HepG2 (cell line): ENCODE data around the gene YPEL3. TPM values are rescaled to one million over a fixed set of nuclear protein-coding genes. Genes with fewer than 3 reads are reported as not detected.

ENCODE experiments used
- ARNT2 ChIP-seq: sonication (generic); formaldehyde crosslinking; IDR thresholded peaks from 2 replicates; pipeline ENCODE4 v1.8.0; 2022; ENCODE audit warnings: mild to moderate bottlenecking, low read depth, missing genetic modification reagents, moderate library complexity
- GATAD2A ChIP-seq: IDR thresholded peaks from 2 replicates; pipeline ENCODE4 v1.6.1; 2016
- HMG20A ChIP-seq: IDR thresholded peaks from 2 replicates; pipeline ENCODE4 v1.6.1; 2016; ENCODE audit warnings: borderline replicate concordance
- KAT7 ChIP-seq: IDR thresholded peaks from 2 replicates; pipeline ENCODE4 v1.6.1; 2018; ENCODE audit warnings: borderline replicate concordance, missing compliant biosample characterization
- KMT2A ChIP-seq: sonication (generic); formaldehyde crosslinking; IDR thresholded peaks from 2 replicates; pipeline ENCODE4 v1.4.0; 2020; ENCODE audit warnings: missing genetic modification reagents
- NFIC ChIP-seq: IDR thresholded peaks from 2 replicates; pipeline ENCODE4 v1.6.1; 2012; ENCODE audit warnings: mild to moderate bottlenecking, low read length, inconsistent platforms
- SKI ChIP-seq: fragments of 450-650 bp; IDR thresholded peaks from one replicate; pipeline ENCODE4 v1.6.1; 2018; ENCODE audit warnings: mild to moderate bottlenecking; ENCODE audit not compliant: partially characterized antibody
- SMYD3 ChIP-seq: sonication (generic); formaldehyde crosslinking; IDR thresholded peaks from 2 replicates; pipeline ENCODE4 v1.8.1; 2023; ENCODE audit warnings: mild to moderate bottlenecking, missing genetic modification reagents
- ZNF253 ChIP-seq: sonication (generic); formaldehyde crosslinking; IDR thresholded peaks from 2 replicates; pipeline ENCODE4 v1.8.0; 2022; ENCODE audit warnings: mild to moderate bottlenecking, missing genetic modification reagents, borderline replicate concordance
- ZNF546 ChIP-seq: sonication (generic); formaldehyde crosslinking; conservative IDR thresholded peaks from 2 replicates; pipeline ENCODE4 v1.8.1; 2023; ENCODE audit warnings: mild to moderate bottlenecking, missing genetic modification reagents
- polyA plus RNA-seq, 8 experiments: library from polyadenylated mRNA; depleted of rRNA in 3 of 8; stranded (reverse) in 7 of 8; unstranded in 1 of 8; fragments of >200 nt; fragmentation: Illumina TruSeq in 4 of 8; extraction: Trizol in 4 of 8; gene quantifications; 2 replicates each; pipeline versions ENCODE4 v1.2.1 to v1.2.3, GENCODE V29; 2011 to 2016; ENCODE audit warnings: low read depth in 4 of 8, missing spikeins in 1 of 8, mixed read lengths in 1 of 8; ENCODE audit not compliant: insufficient read depth in 1 of 8
- total RNA-seq, 5 experiments: library from RNA; depleted of rRNA; stranded (reverse); fragments of >200 nt; fragmentation: Illumina TruSeq; extraction: Trizol; gene quantifications; 2 replicates each; pipeline ENCODE4 v1.2.3, GENCODE V29; 2016; ENCODE audit warnings: low read depth in 1 of 5
- TF ChIP-seq, protein P1 (sequence below): sonication (generic); formaldehyde crosslinking; IDR thresholded peaks from 2 replicates; pipeline ENCODE4 v1.4.0; 2020; ENCODE audit warnings: mild to moderate bottlenecking, missing genetic modification reagents, borderline replicate concordance
- TF ChIP-seq, protein P2 (sequence below): sonication (generic); formaldehyde crosslinking; IDR thresholded peaks from 2 replicates; pipeline ENCODE4 v1.5.0; 2020; ENCODE audit warnings: missing genetic modification reagents
- TF ChIP-seq, protein P3 (sequence below): sonication (generic); formaldehyde crosslinking; IDR thresholded peaks from 2 replicates; pipeline ENCODE4 v1.5.1; 2020; ENCODE audit warnings: mild to moderate bottlenecking, missing genetic modification reagents, borderline replicate concordance
- TF ChIP-seq, protein P4 (sequence below): sonication (generic); formaldehyde crosslinking; IDR thresholded peaks from 2 replicates; pipeline ENCODE4 v1.4.0; 2020; ENCODE audit warnings: mild to moderate bottlenecking, missing genetic modification reagents
- TF ChIP-seq, protein P5 (sequence below): sonication (generic); formaldehyde crosslinking; IDR thresholded peaks from 2 replicates; pipeline ENCODE4 v1.4.0; 2020; ENCODE audit warnings: missing genetic modification reagents
- TF ChIP-seq, protein P6 (sequence below): IDR thresholded peaks from 2 replicates; pipeline ENCODE4 v1.6.1; 2016; ENCODE audit warnings: missing genetic modification reagents, missing compliant biosample characterization

YPEL3 gene
- total and polyA plus RNA-seq, 2 of the 13 experiments (the other 11 are each of a cell fraction or from before 2014, with no cell fraction given), result 5.4 to 47.0 TPM

DNA sequence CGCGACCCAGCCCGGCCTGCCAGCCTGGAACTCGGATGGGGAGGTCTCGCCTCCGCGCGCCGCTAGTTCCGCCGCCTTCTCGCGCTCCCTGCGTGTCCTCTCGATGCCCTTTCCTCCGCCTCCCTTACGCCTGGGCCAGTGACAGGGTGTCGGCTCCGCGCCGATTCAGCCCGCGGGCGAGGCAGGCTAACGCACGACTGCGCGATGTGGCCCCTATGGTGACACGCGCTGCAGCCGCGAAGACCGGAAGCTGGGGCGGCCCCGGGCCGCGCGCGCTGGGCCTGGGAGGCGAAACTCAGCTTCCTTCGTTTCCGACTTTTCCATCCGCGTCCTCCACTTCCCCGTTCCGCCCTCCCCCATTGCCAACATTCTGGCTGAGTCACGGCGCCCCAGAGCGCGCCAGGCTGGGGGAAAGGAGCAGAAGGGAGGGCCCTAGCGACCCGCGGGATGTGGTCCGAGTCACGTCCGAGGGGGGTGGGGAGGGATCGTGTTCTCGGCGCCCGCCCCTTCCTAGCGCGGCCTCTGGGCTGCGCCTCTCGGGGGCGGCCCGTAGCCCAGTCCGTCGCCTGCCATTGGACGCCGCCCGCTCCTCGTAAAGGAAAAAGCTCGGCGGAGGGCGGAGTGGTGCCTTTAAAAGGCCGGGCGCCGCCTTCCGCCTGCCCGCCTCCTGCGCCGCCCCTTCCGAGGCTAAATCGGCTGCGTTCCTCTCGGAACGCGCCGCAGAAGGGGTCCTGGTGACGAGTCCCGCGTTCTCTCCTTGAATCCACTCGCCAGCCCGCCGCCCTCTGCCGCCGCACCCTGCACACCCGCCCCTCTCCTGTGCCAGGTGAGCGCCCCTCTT lies 30.7 kb downstream of the YPEL3 start, which contains the start of gene ALDOA (continued):
- peak; percentile 95 for TF ChIP-seq ARNT2
- TF ChIP-seq, protein P1, sequence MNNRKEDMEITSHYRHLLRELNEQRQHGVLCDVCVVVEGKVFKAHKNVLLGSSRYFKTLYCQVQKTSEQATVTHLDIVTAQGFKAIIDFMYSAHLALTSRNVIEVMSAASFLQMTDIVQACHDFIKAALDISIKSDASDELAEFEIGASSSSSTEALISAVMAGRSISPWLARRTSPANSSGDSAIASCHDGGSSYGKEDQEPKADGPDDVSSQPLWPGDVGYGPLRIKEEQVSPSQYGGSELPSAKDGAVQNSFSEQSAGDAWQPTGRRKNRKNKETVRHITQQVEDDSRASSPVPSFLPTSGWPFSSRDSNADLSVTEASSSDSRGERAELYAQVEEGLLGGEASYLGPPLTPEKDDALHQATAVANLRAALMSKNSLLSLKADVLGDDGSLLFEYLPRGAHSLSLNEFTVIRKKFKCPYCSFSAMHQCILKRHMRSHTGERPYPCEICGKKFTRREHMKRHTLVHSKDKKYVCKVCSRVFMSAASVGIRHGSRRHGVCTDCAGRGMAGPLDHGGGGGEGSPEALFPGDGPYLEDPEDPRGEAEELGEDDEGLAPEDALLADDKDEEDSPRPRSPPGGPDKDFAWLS, result no peak
- peak; percentile 81 for TF ChIP-seq KMT2A (CRISPR knock-in tag)
- peak; percentile 98 for TF ChIP-seq KAT7 (CRISPR knock-in tag)
- TF ChIP-seq, protein P2, sequence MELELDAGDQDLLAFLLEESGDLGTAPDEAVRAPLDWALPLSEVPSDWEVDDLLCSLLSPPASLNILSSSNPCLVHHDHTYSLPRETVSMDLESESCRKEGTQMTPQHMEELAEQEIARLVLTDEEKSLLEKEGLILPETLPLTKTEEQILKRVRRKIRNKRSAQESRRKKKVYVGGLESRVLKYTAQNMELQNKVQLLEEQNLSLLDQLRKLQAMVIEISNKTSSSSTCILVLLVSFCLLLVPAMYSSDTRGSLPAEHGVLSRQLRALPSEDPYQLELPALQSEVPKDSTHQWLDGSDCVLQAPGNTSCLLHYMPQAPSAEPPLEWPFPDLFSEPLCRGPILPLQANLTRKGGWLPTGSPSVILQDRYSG (CRISPR knock-in tag), result peak; percentile 45; the same call in 1 of the 2 replicates
- 0 out of 2 replicates have a peak, but pooled peaks have one; percentile 37 for TF ChIP-seq NFIC
- TF ChIP-seq ZNF546 (CRISPR knock-in tag), result no peak; the same call in 1 of the 2 replicates
- TF ChIP-seq, protein P3, sequence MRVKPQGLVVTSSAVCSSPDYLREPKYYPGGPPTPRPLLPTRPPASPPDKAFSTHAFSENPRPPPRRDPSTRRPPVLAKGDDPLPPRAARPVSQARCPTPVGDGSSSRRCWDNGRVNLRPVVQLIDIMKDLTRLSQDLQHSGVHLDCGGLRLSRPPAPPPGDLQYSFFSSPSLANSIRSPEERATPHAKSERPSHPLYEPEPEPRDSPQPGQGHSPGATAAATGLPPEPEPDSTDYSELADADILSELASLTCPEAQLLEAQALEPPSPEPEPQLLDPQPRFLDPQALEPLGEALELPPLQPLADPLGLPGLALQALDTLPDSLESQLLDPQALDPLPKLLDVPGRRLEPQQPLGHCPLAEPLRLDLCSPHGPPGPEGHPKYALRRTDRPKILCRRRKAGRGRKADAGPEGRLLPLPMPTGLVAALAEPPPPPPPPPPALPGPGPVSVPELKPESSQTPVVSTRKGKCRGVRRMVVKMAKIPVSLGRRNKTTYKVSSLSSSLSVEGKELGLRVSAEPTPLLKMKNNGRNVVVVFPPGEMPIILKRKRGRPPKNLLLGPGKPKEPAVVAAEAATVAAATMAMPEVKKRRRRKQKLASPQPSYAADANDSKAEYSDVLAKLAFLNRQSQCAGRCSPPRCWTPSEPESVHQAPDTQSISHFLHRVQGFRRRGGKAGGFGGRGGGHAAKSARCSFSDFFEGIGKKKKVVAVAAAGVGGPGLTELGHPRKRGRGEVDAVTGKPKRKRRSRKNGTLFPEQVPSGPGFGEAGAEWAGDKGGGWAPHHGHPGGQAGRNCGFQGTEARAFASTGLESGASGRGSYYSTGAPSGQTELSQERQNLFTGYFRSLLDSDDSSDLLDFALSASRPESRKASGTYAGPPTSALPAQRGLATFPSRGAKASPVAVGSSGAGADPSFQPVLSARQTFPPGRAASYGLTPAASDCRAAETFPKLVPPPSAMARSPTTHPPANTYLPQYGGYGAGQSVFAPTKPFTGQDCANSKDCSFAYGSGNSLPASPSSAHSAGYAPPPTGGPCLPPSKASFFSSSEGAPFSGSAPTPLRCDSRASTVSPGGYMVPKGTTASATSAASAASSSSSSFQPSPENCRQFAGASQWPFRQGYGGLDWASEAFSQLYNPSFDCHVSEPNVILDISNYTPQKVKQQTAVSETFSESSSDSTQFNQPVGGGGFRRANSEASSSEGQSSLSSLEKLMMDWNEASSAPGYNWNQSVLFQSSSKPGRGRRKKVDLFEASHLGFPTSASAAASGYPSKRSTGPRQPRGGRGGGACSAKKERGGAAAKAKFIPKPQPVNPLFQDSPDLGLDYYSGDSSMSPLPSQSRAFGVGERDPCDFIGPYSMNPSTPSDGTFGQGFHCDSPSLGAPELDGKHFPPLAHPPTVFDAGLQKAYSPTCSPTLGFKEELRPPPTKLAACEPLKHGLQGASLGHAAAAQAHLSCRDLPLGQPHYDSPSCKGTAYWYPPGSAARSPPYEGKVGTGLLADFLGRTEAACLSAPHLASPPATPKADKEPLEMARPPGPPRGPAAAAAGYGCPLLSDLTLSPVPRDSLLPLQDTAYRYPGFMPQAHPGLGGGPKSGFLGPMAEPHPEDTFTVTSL, result peak; percentile 58
- peak; percentile 60 for TF ChIP-seq SKI
- peak; percentile 93 for TF ChIP-seq ZNF253 (CRISPR knock-in tag)
- peak; percentile 75 for TF ChIP-seq GATAD2A (CRISPR knock-in tag)
- TF ChIP-seq, protein P4, sequence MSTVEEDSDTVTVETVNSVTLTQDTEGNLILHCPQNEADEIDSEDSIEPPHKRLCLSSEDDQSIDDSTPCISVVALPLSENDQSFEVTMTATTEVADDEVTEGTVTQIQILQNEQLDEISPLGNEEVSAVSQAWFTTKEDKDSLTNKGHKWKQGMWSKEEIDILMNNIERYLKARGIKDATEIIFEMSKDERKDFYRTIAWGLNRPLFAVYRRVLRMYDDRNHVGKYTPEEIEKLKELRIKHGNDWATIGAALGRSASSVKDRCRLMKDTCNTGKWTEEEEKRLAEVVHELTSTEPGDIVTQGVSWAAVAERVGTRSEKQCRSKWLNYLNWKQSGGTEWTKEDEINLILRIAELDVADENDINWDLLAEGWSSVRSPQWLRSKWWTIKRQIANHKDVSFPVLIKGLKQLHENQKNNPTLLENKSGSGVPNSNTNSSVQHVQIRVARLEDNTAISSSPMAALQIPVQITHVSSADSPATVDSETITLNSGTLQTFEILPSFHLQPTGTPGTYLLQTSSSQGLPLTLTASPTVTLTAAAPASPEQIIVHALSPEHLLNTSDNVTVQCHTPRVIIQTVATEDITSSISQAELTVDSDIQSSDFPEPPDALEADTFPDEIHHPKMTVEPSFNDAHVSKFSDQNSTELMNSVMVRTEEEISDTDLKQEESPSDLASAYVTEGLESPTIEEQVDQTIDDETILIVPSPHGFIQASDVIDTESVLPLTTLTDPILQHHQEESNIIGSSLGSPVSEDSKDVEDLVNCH (CRISPR knock-in tag), result no peak
- TF ChIP-seq SMYD3 (CRISPR knock-in tag), result peak; percentile 22; the same call in 1 of the 2 replicates
- TF ChIP-seq, protein P5, sequence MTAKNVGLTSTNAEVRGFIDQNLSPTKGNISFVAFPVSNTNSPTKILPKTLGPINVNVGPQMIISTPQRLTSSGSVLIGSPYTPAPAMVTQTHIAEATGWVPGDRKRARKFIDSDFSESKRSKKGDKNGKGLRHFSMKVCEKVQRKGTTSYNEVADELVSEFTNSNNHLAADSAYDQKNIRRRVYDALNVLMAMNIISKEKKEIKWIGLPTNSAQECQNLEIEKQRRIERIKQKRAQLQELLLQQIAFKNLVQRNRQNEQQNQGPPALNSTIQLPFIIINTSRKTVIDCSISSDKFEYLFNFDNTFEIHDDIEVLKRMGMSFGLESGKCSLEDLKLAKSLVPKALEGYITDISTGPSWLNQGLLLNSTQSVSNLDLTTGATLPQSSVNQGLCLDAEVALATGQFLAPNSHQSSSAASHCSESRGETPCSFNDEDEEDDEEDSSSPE (CRISPR knock-in tag), result peak; percentile 97
- TF ChIP-seq, protein P6, sequence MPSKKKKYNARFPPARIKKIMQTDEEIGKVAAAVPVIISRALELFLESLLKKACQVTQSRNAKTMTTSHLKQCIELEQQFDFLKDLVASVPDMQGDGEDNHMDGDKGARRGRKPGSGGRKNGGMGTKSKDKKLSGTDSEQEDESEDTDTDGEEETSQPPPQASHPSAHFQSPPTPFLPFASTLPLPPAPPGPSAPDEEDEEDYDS (CRISPR knock-in tag), result peak; percentile 99
- peak; percentile 27; the same call in 1 of the 2 replicates for TF ChIP-seq HMG20A (CRISPR knock-in tag)
